HepG2 (cell line): ENCODE results near the gene TBL3. TPM values are rescaled to one million over a fixed set of nuclear protein-coding genes. Genes with fewer than 3 reads are reported as not detected.
A peak's percentile ranks its signal among the peaks of the same experiment; 100 is the strongest.

Experiments used
- EP300 ChIP-seq, 3 experiments: sonication (generic) in 1 of 3; formaldehyde crosslinking in 1 of 3; IDR thresholded peaks; 2 replicates each; pipeline versions ENCODE4 v1.5.1 to v1.6.1; 2011 to 2020; ENCODE audit warnings: low read depth in 2 of 3, low read length in 2 of 3, borderline replicate concordance in 1 of 3, improper control_type of control experiment in 1 of 3, mild to moderate bottlenecking in 1 of 3, missing genetic modification reagents in 1 of 3, moderate library complexity in 1 of 3
- ERF ChIP-seq: IDR thresholded peaks from 2 replicates; pipeline ENCODE4 v1.6.1; 2018; ENCODE audit warnings: missing biosample characterization, missing genetic modification reagents
- FOXP1 ChIP-seq, 2 experiments: fragments of 450-650 bp in 1 of 2; IDR thresholded peaks; 2 replicates each; pipeline ENCODE4 v1.6.1; 2017 to 2018; ENCODE audit warnings: antibody characterized with exemption in 1 of 2
- GABPB1 ChIP-seq: IDR thresholded peaks from 2 replicates; pipeline ENCODE4 v1.6.1; 2016; ENCODE audit warnings: mild to moderate bottlenecking, missing genetic modification reagents, moderate library complexity, missing compliant biosample characterization
- ISL2 ChIP-seq: sonication (generic); formaldehyde crosslinking; IDR thresholded peaks from 2 replicates; pipeline ENCODE4 v1.5.0; 2020; ENCODE audit warnings: missing genetic modification reagents
- NRL ChIP-seq: sonication (generic); formaldehyde crosslinking; IDR thresholded peaks from 2 replicates; pipeline ENCODE4 v1.5.0; 2020; ENCODE audit warnings: missing genetic modification reagents, mild to moderate bottlenecking, moderate library complexity, borderline replicate concordance
- SCMH1 ChIP-seq: sonication (generic); formaldehyde crosslinking; IDR thresholded peaks from 2 replicates; pipeline ENCODE4 v1.9.0; 2021; ENCODE audit warnings: missing genetic modification reagents, mild to moderate bottlenecking, borderline replicate concordance
- TBP ChIP-seq: sonication (generic); formaldehyde crosslinking; IDR thresholded peaks from 2 replicates; pipeline ENCODE4 v1.5.0; 2020; ENCODE audit warnings: missing genetic modification reagents
- ZC3H4 ChIP-seq: sonication (generic); formaldehyde crosslinking; IDR thresholded peaks from 2 replicates; pipeline ENCODE4 v1.4.0; 2020; ENCODE audit warnings: missing genetic modification reagents, borderline replicate concordance
- ZNF274 ChIP-seq: sonication (generic); formaldehyde crosslinking; IDR thresholded peaks from 2 replicates; pipeline ENCODE4 v1.5.1; 2020; ENCODE audit warnings: mild to moderate bottlenecking, missing genetic modification reagents
- polyA plus RNA-seq, 8 experiments: library from polyadenylated mRNA; depleted of rRNA in 3 of 8; stranded (reverse) in 7 of 8; unstranded in 1 of 8; fragments of >200 nt; fragmentation: Illumina TruSeq in 4 of 8; extraction: Trizol in 4 of 8; gene quantifications; 2 replicates each; pipeline versions ENCODE4 v1.2.1 to v1.2.3, GENCODE V29; 2011 to 2016; ENCODE audit warnings: low read depth in 4 of 8, missing spikeins in 1 of 8, mixed read lengths in 1 of 8; ENCODE audit not compliant: insufficient read depth in 1 of 8
- total RNA-seq, 5 experiments: library from RNA; depleted of rRNA; stranded (reverse); fragments of >200 nt; fragmentation: Illumina TruSeq; extraction: Trizol; gene quantifications; 2 replicates each; pipeline ENCODE4 v1.2.3, GENCODE V29; 2016; ENCODE audit warnings: low read depth in 1 of 5
- TF ChIP-seq, protein P1 (sequence below): IDR thresholded peaks from 2 replicates; pipeline ENCODE4 v1.6.1; 2018; ENCODE audit warnings: missing genetic modification reagents, mild to moderate bottlenecking, missing compliant biosample characterization
- TF ChIP-seq, protein P2 (sequence below): IDR thresholded peaks from 2 replicates; pipeline ENCODE4 v1.6.1; 2016; ENCODE audit warnings: missing biosample characterization, missing genetic modification reagents, low read depth
- TF ChIP-seq, protein P3 (sequence below): sonication (generic); formaldehyde crosslinking; IDR thresholded peaks from 2 replicates; pipeline ENCODE4 v1.9.0; 2021; ENCODE audit warnings: missing genetic modification reagents, borderline replicate concordance
- TF ChIP-seq, protein P4 (sequence below): sonication (generic); formaldehyde crosslinking; IDR thresholded peaks from 2 replicates; pipeline ENCODE4 v1.4.0; 2020; ENCODE audit warnings: mild to moderate bottlenecking, missing genetic modification reagents
- TF ChIP-seq, protein P5 (sequence below): sonication (generic); formaldehyde crosslinking; IDR thresholded peaks from 2 replicates; pipeline ENCODE4 v1.5.0; 2020; ENCODE audit warnings: missing genetic modification reagents, mild to moderate bottlenecking, borderline replicate concordance
- TF ChIP-seq, protein P6 (sequence below): sonication (generic); formaldehyde crosslinking; IDR thresholded peaks from 2 replicates; pipeline ENCODE4 v1.9.0; 2022; ENCODE audit warnings: low read depth, missing genetic modification reagents

TBL3 gene
- total and polyA plus RNA-seq, 2 of the 13 experiments (the other 11 are each of a cell fraction or from before 2014, with no cell fraction given): 16.8 to 38.0 TPM

DNA sequence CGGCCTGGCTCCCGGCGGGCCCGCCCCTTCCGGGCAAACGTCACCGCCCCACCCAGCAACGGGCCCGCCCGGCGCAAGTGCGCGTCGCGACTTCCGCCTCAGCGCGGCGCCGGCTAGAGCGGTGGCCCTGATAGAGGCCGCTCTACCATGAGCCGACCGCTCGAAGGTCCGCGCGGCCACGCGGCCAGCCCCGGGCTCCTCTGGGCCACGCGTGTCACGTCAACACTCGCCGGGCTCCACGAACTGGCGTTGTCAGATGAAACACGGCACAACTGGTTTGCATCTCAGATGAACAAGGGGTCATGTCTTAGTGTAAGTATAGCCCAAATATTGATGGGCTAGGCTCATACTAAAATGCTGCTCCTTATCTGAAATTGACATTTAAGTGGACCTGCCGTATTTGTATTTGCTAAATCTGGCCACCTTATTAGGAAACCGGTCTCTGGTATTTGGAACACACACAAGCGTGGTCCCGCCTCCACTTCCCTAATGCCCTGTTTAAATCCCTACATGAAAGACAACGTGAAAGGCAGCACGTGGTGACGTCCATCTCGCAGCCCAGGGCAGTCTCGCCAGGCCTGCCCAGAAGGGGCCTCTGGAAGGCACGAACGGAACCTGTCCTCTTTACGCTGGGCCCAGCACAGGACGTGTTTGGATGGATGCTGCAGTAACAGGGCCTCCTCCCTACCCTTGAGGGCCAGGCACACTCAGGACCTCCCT, 38.1 kb downstream of the TBL3 start, which contains the start of gene ZNF598 (continued):
- TF ChIP-seq TBP (CRISPR knock-in tag) (no peak), NRL (CRISPR knock-in tag) (peak; percentile 36; the same call in 1 of the 2 replicates), ERF (CRISPR knock-in tag) (peak; percentile 58), FOXP1 (IDR thresholded peaks at IDR 0.05) (no peak), FOXP1 (CRISPR knock-in tag; IDR thresholded peaks at IDR 0.05) (no peak), ZC3H4 (CRISPR knock-in tag) (peak; percentile 77; the same call in 1 of the 2 replicates), ZNF274 (peak; percentile 81), GABPB1 (CRISPR knock-in tag) (peak; percentile 95), ISL2 (CRISPR knock-in tag) (peak; percentile 33; the same call in 1 of the 2 replicates), EP300 (IDR thresholded peaks at IDR 0.05; ENCODE audit: low read depth in 2 of 2, low read length in 2 of 2) (no peak), EP300 (CRISPR knock-in tag; IDR thresholded peaks at IDR 0.05; ENCODE audit: borderline replicate concordance) (no peak), SCMH1 (no peak)
- TF ChIP-seq, protein P1, sequence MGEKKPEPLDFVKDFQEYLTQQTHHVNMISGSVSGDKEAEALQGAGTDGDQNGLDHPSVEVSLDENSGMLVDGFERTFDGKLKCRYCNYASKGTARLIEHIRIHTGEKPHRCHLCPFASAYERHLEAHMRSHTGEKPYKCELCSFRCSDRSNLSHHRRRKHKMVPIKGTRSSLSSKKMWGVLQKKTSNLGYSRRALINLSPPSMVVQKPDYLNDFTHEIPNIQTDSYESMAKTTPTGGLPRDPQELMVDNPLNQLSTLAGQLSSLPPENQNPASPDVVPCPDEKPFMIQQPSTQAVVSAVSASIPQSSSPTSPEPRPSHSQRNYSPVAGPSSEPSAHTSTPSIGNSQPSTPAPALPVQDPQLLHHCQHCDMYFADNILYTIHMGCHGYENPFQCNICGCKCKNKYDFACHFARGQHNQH: peak; percentile 96
- TF ChIP-seq, protein P2, sequence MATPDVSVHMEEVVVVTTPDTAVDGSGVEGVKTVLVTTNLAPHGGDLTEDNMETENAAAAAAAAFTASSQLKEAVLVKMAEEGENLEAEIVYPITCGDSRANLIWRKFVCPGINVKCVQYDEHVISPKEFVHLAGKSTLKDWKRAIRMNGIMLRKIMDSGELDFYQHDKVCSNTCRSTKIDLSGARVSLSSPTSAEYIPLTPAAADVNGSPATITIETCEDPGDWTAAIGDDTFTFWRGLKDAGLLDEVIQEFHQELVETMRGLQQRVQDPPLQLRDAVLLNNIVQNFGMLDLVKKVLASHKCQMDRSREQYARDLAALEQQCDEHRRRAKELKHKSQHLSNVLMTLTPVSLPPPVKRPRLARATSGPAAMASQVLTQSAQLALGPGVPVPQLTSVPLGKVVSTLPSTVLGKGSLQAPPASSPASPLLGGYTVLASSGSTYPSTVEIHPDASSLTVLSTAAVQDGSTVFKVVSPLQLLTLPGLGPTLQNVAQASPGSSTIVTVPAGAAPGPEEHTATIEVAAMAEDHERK (CRISPR knock-in tag): no peak
- TF ChIP-seq, protein P3, sequence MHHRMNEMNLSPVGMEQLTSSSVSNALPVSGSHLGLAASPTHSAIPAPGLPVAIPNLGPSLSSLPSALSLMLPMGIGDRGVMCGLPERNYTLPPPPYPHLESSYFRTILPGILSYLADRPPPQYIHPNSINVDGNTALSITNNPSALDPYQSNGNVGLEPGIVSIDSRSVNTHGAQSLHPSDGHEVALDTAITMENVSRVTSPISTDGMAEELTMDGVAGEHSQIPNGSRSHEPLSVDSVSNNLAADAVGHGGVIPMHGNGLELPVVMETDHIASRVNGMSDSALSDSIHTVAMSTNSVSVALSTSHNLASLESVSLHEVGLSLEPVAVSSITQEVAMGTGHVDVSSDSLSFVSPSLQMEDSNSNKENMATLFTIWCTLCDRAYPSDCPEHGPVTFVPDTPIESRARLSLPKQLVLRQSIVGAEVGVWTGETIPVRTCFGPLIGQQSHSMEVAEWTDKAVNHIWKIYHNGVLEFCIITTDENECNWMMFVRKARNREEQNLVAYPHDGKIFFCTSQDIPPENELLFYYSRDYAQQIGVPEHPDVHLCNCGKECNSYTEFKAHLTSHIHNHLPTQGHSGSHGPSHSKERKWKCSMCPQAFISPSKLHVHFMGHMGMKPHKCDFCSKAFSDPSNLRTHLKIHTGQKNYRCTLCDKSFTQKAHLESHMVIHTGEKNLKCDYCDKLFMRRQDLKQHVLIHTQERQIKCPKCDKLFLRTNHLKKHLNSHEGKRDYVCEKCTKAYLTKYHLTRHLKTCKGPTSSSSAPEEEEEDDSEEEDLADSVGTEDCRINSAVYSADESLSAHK (CRISPR knock-in tag): no peak
- TF ChIP-seq, protein P4, sequence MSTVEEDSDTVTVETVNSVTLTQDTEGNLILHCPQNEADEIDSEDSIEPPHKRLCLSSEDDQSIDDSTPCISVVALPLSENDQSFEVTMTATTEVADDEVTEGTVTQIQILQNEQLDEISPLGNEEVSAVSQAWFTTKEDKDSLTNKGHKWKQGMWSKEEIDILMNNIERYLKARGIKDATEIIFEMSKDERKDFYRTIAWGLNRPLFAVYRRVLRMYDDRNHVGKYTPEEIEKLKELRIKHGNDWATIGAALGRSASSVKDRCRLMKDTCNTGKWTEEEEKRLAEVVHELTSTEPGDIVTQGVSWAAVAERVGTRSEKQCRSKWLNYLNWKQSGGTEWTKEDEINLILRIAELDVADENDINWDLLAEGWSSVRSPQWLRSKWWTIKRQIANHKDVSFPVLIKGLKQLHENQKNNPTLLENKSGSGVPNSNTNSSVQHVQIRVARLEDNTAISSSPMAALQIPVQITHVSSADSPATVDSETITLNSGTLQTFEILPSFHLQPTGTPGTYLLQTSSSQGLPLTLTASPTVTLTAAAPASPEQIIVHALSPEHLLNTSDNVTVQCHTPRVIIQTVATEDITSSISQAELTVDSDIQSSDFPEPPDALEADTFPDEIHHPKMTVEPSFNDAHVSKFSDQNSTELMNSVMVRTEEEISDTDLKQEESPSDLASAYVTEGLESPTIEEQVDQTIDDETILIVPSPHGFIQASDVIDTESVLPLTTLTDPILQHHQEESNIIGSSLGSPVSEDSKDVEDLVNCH (CRISPR knock-in tag): no peak
- TF ChIP-seq, protein P5, sequence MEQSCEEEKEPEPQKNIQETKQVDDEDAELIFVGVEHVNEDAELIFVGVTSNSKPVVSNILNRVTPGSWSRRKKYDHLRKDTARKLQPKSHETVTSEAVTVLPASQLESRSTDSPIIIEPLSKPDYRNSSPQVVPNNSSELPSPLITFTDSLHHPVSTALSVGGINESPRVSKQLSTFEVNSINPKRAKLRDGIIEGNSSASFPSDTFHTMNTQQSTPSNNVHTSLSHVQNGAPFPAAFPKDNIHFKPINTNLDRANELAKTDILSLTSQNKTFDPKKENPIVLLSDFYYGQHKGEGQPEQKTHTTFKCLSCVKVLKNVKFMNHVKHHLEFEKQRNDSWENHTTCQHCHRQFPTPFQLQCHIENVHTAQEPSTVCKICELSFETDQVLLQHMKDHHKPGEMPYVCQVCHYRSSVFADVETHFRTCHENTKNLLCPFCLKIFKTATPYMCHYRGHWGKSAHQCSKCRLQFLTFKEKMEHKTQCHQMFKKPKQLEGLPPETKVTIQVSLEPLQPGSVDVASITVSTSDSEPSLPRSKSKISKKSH (CRISPR knock-in tag): peak; percentile 35; the same call in 1 of the 2 replicates
- TF ChIP-seq, protein P6, sequence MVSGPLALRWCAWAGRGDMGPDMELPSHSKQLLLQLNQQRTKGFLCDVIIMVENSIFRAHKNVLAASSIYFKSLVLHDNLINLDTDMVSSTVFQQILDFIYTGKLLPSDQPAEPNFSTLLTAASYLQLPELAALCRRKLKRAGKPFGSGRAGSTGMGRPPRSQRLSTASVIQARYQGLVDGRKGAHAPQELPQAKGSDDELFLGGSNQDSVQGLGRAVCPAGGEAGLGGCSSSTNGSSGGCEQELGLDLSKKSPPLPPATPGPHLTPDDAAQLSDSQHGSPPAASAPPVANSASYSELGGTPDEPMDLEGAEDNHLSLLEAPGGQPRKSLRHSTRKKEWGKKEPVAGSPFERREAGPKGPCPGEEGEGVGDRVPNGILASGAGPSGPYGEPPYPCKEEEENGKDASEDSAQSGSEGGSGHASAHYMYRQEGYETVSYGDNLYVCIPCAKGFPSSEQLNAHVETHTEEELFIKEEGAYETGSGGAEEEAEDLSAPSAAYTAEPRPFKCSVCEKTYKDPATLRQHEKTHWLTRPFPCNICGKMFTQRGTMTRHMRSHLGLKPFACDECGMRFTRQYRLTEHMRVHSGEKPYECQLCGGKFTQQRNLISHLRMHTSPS (CRISPR knock-in tag): no peak
